GM12865 (cell line): Measurements from ENCODE around the gene NXN.

Source experiments
- DNase-seq: peaks from one replicate; pipeline ENCODE4 v3.0.0; 2010; ENCODE audit warnings: low read depth
- H3K4me3 ChIP-seq: 2 replicates; pipeline ENCODE4 v1.5.1; 2011; ENCODE audit warnings: mild to moderate bottlenecking, low read depth, low read length, control low read depth
- TF ChIP-seq, protein P1 (sequence below): IDR thresholded peaks from 2 replicates; pipeline ENCODE4 v1.5.1; 2011; ENCODE audit warnings: low read length, control low read depth, low read depth, inconsistent platforms; ENCODE audit not compliant: insufficient read depth; ENCODE audit errors: missing control alignments

NXN gene

DNA sequence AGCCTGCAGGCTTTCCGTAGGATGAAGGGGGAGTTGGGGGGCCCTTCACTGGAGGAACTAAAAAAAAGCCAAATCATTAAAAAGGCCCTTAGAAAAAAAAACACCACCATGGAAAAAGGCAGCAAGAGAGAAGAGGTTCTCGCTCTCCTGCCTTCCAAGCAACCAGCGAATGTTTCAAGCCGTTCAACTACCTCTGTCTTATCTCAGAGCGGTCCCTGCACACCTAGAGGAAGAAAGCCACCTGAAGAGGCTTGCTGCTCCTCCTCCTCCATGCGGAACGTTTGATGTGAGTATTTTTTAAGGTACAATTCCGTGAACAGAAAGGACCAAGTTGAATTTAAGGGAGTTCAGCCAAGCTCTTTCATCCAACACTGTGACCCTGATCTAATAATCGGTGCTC lies 9.2 kb downstream of the NXN start:
- TF ChIP-seq, protein P1, sequence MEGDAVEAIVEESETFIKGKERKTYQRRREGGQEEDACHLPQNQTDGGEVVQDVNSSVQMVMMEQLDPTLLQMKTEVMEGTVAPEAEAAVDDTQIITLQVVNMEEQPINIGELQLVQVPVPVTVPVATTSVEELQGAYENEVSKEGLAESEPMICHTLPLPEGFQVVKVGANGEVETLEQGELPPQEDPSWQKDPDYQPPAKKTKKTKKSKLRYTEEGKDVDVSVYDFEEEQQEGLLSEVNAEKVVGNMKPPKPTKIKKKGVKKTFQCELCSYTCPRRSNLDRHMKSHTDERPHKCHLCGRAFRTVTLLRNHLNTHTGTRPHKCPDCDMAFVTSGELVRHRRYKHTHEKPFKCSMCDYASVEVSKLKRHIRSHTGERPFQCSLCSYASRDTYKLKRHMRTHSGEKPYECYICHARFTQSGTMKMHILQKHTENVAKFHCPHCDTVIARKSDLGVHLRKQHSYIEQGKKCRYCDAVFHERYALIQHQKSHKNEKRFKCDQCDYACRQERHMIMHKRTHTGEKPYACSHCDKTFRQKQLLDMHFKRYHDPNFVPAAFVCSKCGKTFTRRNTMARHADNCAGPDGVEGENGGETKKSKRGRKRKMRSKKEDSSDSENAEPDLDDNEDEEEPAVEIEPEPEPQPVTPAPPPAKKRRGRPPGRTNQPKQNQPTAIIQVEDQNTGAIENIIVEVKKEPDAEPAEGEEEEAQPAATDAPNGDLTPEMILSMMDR, result no peak
- no peak overlapping the region for H3K4me3 ChIP-seq
- DNase-seq, result no peak

DNA sequence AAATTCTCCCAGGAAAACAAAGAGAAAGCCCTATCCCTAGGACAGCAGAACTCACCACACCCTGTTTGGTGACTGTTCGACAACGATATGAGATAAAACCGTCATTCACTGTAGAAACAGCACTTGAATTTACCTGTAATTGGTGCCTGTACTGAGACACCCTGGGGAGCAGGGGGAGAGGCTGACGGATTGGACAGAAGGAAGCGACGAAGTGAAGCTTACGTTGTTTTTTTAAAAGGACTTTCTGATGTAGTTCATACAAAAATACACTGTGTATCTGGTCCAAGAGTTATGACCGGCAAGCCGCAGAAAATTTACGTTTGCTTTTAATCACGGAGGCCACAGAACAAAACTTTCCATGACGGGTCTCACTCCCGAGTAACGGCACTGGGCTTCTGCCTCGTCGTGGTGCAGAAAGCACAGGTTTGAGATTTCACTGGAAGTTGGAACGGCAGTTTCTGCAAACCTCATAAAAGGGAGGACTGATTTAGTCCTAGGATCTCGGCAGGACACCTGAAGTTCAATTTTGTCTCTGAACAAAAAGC lies 9.7 kb downstream of the NXN start:
- DNase-seq, result no peak
- H3K4me3 ChIP-seq, result no peak overlapping the region
- TF ChIP-seq, protein P1, result no peak

DNA sequence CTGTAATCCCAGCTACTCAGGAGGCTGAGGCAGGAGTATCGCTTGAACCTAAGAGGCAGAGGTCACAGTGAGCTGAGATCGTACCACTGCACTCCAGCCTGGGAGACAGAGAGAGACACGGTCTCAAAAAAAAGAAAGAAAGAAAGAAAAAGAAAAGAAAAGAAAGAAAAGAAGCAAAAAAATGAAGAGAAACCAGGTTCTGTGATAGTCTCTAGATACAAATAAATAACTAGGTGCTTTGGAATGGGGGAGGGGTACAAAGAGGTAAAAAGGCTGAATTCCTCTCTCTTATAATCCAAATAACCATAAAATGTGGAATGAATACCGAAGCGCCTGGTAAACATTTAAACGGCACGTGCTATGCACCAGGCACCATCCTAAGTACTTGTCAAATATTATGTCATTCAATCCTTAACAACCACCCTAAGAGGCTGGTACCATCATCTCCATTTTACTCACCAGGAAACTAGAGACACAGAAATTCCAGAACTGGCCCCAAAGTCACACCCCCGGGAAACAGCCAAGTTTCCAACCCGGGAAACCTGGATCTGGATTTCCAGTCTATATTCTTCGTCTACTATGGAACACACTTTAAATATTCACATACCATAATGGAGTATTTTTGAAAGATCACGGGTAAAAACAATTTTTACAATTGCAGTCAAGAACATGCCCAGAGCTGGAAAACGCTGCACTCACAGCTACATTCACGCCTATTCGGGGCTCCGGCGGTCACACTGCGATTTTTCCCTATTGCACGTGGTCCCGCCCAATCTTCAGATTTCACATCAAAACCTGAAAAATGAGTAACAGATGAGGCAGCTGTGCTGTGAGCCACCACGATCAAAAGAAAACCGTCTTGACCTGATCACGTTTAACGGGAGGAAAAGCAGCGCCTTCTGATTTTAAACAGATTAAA lies 10.5 kb downstream of the NXN start:
- TF ChIP-seq, protein P1, result no peak
- DNase-seq, result no peak
- H3K4me3 ChIP-seq, result no peak overlapping the region

DNA sequence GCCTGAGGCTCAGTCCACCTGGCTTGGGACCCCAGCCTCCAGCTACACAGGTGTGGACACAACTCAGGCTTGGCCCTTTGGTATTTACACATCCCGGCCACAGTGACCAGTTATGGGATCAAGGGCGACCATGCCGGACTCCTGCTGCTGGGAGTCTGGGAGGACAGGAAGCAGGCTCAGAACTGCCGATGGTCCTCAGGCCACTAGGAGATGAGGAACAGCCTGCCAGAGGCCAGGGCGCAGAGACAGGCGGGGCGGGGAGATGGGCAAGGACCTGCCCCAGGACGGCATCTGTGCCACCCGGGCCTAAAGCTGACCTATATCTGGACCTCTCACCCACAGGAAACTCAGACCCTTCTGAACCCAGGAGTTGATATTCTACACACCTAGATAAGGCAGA lies 12.5 kb downstream of the NXN start:
- DNase-seq, result no peak
- TF ChIP-seq, protein P1, result no peak
- H3K4me3 ChIP-seq, result no peak overlapping the region

DNA sequence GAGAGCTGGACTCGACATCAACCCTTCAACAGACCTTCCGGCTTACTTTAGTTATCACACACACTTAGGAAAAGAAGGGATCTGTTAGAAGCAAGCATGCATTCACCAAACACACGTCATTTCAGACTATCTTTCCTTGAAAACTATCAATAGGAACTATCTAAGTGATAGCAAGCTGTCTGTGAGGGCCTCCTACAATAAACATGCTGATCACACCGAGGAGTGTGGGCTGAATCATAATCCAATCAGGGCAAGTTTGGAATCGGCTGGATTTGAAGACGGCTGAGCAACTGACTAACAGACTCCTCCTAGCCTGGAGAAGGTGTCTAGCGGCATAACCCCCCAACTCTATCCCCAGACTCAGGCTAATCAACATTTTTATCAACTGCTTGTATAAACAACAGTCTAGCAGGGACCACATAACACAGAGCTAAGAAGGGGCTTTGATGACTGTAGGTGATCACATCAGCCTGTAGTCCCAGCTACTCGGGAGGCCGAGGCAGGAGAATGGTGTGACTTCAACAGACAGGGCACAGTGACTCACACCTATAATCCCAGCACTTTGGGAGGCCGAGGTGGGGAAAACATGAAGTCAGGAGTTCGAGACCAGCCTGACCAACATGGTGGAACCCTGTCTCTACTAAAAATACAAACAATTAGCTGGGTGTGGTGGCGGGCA lies 14.1 kb downstream of the NXN start:
- H3K4me3 ChIP-seq, result no peak overlapping the region
- TF ChIP-seq, protein P1, result no peak
- no peak for DNase-seq

DNA sequence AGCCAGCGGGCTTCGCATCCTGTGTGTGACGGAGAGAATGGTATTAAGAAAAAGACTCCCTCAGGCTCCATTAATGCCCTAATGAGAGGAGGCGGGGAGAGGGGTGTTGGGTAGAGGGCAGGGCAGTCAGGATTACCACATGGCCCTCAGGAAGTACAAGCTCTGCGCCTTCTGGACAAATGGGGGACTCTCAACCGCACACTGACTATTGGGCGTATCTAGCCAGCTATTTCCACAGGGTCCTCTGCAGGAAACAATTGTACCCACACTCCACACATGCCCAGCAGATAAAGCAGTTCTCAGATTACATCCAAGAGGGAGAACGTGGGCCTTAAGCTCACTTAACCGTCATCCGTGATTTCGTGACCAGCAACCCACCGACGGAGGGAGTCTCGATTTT lies 14.7 kb downstream of the NXN start:
- H3K4me3 ChIP-seq, result no peak overlapping the region
- TF ChIP-seq, protein P1, result no peak
- no peak for DNase-seq

DNA sequence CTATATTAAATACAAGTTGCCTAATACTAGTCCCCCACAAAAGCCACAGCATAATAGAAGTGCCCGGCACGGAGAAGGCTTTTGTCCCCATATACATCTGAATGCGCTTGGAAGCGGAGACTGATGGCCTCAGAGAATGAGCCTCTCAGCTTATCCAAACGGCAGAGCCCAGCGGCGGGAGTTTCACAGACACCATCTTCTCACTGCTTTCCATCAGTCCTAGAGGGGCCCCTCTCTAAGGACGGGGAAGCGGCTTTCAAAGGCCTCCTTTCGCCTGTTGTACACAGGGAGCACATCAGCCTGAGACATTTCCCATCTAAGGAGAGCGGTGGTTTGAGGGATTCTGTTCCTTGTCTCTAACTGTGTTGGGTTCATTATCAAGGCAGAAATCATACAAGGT lies 16.9 kb downstream of the NXN start:
- H3K4me3 ChIP-seq, result no peak overlapping the region
- TF ChIP-seq, protein P1, result no peak
- no peak for DNase-seq
